H9 (cell line): ENCODE results near the gene ZNF724. TPM values are rescaled to one million over a fixed set of nuclear protein-coding genes. Genes with fewer than 3 reads are reported as not detected.

Experiments
- DNase-seq: peaks from one replicate; pipeline ENCODE4 v3.0.0-alpha.2; 2017
- H2AFZ ChIP-seq: one replicate; pipeline ENCODE4 v1.6.1; 2013; ENCODE audit warnings: mild to moderate bottlenecking, low read length, control low read depth, moderate library complexity
- H2AK5ac ChIP-seq: 2 replicates; pipeline ENCODE4 v1.6.1; 2013; ENCODE audit warnings: low read length, control low read depth, mixed read lengths; ENCODE audit not compliant: insufficient read length
- H2BK120ac ChIP-seq: one replicate; pipeline ENCODE4 v1.6.1; 2013; ENCODE audit warnings: low read depth, mild to moderate bottlenecking, low read length, control low read depth, inconsistent platforms; ENCODE audit not compliant: poor library complexity, severe bottlenecking
- H2BK12ac ChIP-seq: 2 replicates; pipeline ENCODE4 v1.6.1; 2013; ENCODE audit warnings: low read length, control low read depth, mixed read lengths, low read depth; ENCODE audit not compliant: insufficient read length
- H2BK15ac ChIP-seq: 2 replicates; pipeline ENCODE4 v1.6.1; 2013; ENCODE audit warnings: low read depth, low read length, control low read depth
- H2BK20ac ChIP-seq: one replicate; pipeline ENCODE4 v1.6.1; 2013; ENCODE audit warnings: low read depth, mild to moderate bottlenecking, low read length, control low read depth, inconsistent platforms; ENCODE audit not compliant: poor library complexity, severe bottlenecking
- H2BK5ac ChIP-seq: 2 replicates; pipeline ENCODE4 v1.6.1; 2013; ENCODE audit warnings: low read length, control low read depth, mixed read lengths; ENCODE audit not compliant: insufficient read length
- H3K14ac ChIP-seq: 2 replicates; pipeline ENCODE4 v1.6.1; 2013; ENCODE audit warnings: low read length, control low read depth; ENCODE audit not compliant: insufficient read depth
- H3K18ac ChIP-seq: 2 replicates; pipeline ENCODE4 v1.6.1; 2013; ENCODE audit warnings: low read depth, mild to moderate bottlenecking, mixed read lengths, low read length, control low read depth; ENCODE audit not compliant: insufficient read length
- H3K23ac ChIP-seq: 2 replicates; pipeline ENCODE4 v1.6.1; 2013; ENCODE audit warnings: low read length, control low read depth, mixed read lengths, low read depth; ENCODE audit not compliant: insufficient read length
- H3K23me2 ChIP-seq: 2 replicates; pipeline ENCODE4 v1.6.1; 2013; ENCODE audit warnings: low read depth, mild to moderate bottlenecking, mixed read lengths, low read length, control low read depth; ENCODE audit not compliant: insufficient read length, poor library complexity, severe bottlenecking
- H3K27ac ChIP-seq: 2 replicates; pipeline ENCODE4 v1.5.1; 2013; ENCODE audit warnings: low read length, control low read depth, mixed read lengths, low read depth; ENCODE audit not compliant: insufficient read length
- H3K27me3 ChIP-seq: 2 replicates; pipeline ENCODE4 v1.6.1; 2013; ENCODE audit warnings: low read length, control low read depth, inconsistent platforms; ENCODE audit not compliant: insufficient read depth
- H3K4ac ChIP-seq: 2 replicates; pipeline ENCODE4 v1.6.1; 2013; ENCODE audit warnings: low read depth, mild to moderate bottlenecking, control low read depth, inconsistent platforms, low read length, moderate library complexity
- H3K4me1 ChIP-seq: 2 replicates; pipeline ENCODE4 v1.6.1; 2013; ENCODE audit warnings: low read length, control low read depth, inconsistent platforms; ENCODE audit not compliant: insufficient read depth
- H3K4me2 ChIP-seq: 2 replicates; pipeline ENCODE4 v1.6.1; 2013; ENCODE audit warnings: low read length, control low read depth, mixed read lengths; ENCODE audit not compliant: insufficient read length, insufficient read depth
- H3K56ac ChIP-seq: 2 replicates; pipeline ENCODE4 v1.6.1; 2013; ENCODE audit warnings: low read depth, mild to moderate bottlenecking, mixed read lengths, low read length, control low read depth; ENCODE audit not compliant: insufficient read length
- H3K79me1 ChIP-seq: 2 replicates; pipeline ENCODE4 v1.6.1; 2013; ENCODE audit warnings: low read depth, mild to moderate bottlenecking, moderate library complexity, low read length, control low read depth, inconsistent platforms; ENCODE audit not compliant: insufficient read depth, poor library complexity, severe bottlenecking
- H3K79me2 ChIP-seq: 2 replicates; pipeline ENCODE4 v1.6.1; 2013; ENCODE audit warnings: low read length, control low read depth, inconsistent platforms; ENCODE audit not compliant: insufficient read depth
- H3K9ac ChIP-seq: 2 replicates; pipeline ENCODE4 v1.6.1; 2013; ENCODE audit warnings: low read length, control low read depth, mixed read lengths; ENCODE audit not compliant: insufficient read length; ENCODE audit errors: extremely low read depth
- H3K9me3 ChIP-seq: one replicate; pipeline ENCODE4 v1.6.1; 2013; ENCODE audit warnings: low read depth, low read length, inconsistent platforms; ENCODE audit not compliant: control insufficient read depth
- H3T11ph ChIP-seq: one replicate; pipeline ENCODE4 v1.6.1; 2013; ENCODE audit warnings: mild to moderate bottlenecking, low read length, control low read depth, inconsistent platforms
- H4K20me1 ChIP-seq: one replicate; pipeline ENCODE4 v1.6.1; 2013; ENCODE audit not compliant: control insufficient read depth, insufficient read length, insufficient read depth
- H4K5ac ChIP-seq: 2 replicates; pipeline ENCODE4 v1.6.1; 2013; ENCODE audit warnings: low read depth, mild to moderate bottlenecking, mixed read lengths, low read length, control low read depth; ENCODE audit not compliant: insufficient read length
- H4K8ac ChIP-seq: replicated peaks from 2 replicates; pipeline ENCODE4 v1.6.1; 2013; ENCODE audit warnings: low read length, control low read depth, mixed read lengths, low read depth; ENCODE audit not compliant: insufficient read length
- H4K91ac ChIP-seq: 2 replicates; pipeline ENCODE4 v1.6.1; 2013; ENCODE audit warnings: low read depth, mild to moderate bottlenecking, moderate library complexity, mixed read lengths, low read length, control low read depth; ENCODE audit not compliant: insufficient read length
- H3K27ac Mint-ChIP-seq, 3 experiments: 2 replicates in 2 of 3; 3 replicates in 1 of 3; pipeline ENCODE4 v1.8.0; 2020 to 2021; ENCODE audit warnings: mixed read lengths in 3 of 3, mild to moderate bottlenecking in 1 of 3, moderate library complexity in 1 of 3
- H3K27me3 Mint-ChIP-seq: 2 replicates; pipeline ENCODE4 v1.8.0; 2021; ENCODE audit warnings: low read depth, mild to moderate bottlenecking, moderate library complexity, mixed read lengths
- H3K36me3 Mint-ChIP-seq, 3 experiments: 2 replicates in 2 of 3; 3 replicates in 1 of 3; pipeline ENCODE4 v1.8.0; 2020 to 2021; ENCODE audit warnings: low read depth in 3 of 3, mixed read lengths in 3 of 3; ENCODE audit not compliant: insufficient read depth in 1 of 3
- H3K4me1 Mint-ChIP-seq, 2 experiments: 2 replicates each; pipeline ENCODE4 v1.8.0; 2020; ENCODE audit warnings: mixed read lengths in 2 of 2
- H3K4me3 Mint-ChIP-seq, 2 experiments: 2 replicates in 1 of 2; 3 replicates in 1 of 2; pipeline ENCODE4 v1.8.0; 2020 to 2021; ENCODE audit warnings: mild to moderate bottlenecking in 2 of 2, mixed read lengths in 2 of 2, moderate library complexity in 1 of 2
- H3K9me3 Mint-ChIP-seq, 2 experiments: 2 replicates in 1 of 2; 3 replicates in 1 of 2; pipeline ENCODE4 v1.8.0; 2020; ENCODE audit warnings: mild to moderate bottlenecking in 2 of 2, mixed read lengths in 2 of 2, moderate library complexity in 1 of 2
- WGBS: extraction: QIAGEN DNeasy Blood & Tissue Kit; methylation state at CpG from one replicate; pipeline ENCODE4 v1.1.7; 2013; ENCODE audit warnings: missing lambda C conversion rate, low lambda C conversion rate, mixed read lengths; ENCODE audit not compliant: insufficient read length; ENCODE audit errors: extremely low coverage; 5-methylcytosine and 5-hydroxymethylcytosine counted together
- total RNA-seq: library from RNA; stranded (reverse); gene quantifications from 2 replicates; pipeline ENCODE4 v1.2.1, GENCODE V29; 2021
- TF ChIP-seq, protein P1 (sequence below): fragments of 200-600 bp; sonication (generic); conservative IDR thresholded peaks from 3 replicates; pipeline ENCODE4 v1.8.0; 2021; ENCODE audit warnings: antibody characterized with exemption, mild to moderate bottlenecking

ZNF724 gene
- total RNA-seq, 1 experiment from 2014 or later: 56.7 TPM

DNA sequence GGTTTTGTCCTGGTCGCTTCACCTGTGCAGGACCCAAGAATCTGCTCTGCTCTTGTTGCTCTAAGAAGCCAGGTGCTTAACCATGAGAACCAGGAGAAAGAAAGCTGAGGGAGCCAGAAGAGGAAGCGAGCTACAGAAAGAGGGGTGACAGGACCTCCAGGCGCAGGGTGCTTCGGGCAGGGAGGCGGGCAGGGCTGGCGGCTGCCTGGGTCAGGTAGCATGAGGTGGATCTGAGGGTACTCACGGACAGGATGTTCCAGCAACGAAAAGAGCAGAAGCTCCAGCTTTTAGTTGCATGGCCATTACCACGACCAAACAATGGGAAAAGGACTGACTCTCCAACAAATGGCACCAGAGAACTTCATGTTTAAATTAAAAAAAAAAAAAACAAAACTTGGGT lies 59.9 kb downstream of the ZNF724 start:
- H4K20me1 ChIP-seq: no peaks in the 10 kb centered on the region
- H2AK5ac ChIP-seq: no peak overlapping the region
- H3K27ac Mint-ChIP-seq: no peak overlapping the region
- DNase-seq: no peak
- H3K9ac ChIP-seq: no peak overlapping the region
- H3K23me2 ChIP-seq: no peaks in the 10 kb centered on the region
- no peak overlapping the region for H2AFZ ChIP-seq
- TF ChIP-seq, protein P1, sequence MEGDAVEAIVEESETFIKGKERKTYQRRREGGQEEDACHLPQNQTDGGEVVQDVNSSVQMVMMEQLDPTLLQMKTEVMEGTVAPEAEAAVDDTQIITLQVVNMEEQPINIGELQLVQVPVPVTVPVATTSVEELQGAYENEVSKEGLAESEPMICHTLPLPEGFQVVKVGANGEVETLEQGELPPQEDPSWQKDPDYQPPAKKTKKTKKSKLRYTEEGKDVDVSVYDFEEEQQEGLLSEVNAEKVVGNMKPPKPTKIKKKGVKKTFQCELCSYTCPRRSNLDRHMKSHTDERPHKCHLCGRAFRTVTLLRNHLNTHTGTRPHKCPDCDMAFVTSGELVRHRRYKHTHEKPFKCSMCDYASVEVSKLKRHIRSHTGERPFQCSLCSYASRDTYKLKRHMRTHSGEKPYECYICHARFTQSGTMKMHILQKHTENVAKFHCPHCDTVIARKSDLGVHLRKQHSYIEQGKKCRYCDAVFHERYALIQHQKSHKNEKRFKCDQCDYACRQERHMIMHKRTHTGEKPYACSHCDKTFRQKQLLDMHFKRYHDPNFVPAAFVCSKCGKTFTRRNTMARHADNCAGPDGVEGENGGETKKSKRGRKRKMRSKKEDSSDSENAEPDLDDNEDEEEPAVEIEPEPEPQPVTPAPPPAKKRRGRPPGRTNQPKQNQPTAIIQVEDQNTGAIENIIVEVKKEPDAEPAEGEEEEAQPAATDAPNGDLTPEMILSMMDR: no peak
- H3K9me3 Mint-ChIP-seq: peaks cover 28 to 71% of the 10 kb centered on the region in 2 experiments
- no peak overlapping the region for H2BK20ac ChIP-seq
- no peak overlapping the region for H3K14ac ChIP-seq
- H2BK15ac ChIP-seq: no peak overlapping the region
- no peaks in the 10 kb centered on the region for H3K4me1 ChIP-seq
- H3K18ac ChIP-seq: no peak overlapping the region
- H3K23ac ChIP-seq: no peak overlapping the region
- no peak overlapping the region for H3K4me3 Mint-ChIP-seq
- no peaks in the 10 kb centered on the region for H3K9me3 ChIP-seq
- no peak overlapping the region for H2BK5ac ChIP-seq
- H4K5ac ChIP-seq: no peak overlapping the region
- H2BK120ac ChIP-seq: no peak overlapping the region
- H3K4ac ChIP-seq: no peak overlapping the region
- no peak overlapping the region for H4K8ac ChIP-seq
- no peak overlapping the region for H3K27ac ChIP-seq
- H3K4me1 Mint-ChIP-seq: no peaks in the 10 kb centered on the region
- H3K79me1 ChIP-seq: no peaks in the 10 kb centered on the region
- no peaks in the 10 kb centered on the region for H3K79me2 ChIP-seq
- no peaks in the 10 kb centered on the region for H3K27me3 ChIP-seq
- no peak overlapping the region for H3K4me2 ChIP-seq
- no peak overlapping the region for H3T11ph ChIP-seq
- no peak overlapping the region for H3K56ac ChIP-seq
- peaks cover 0 to 3% (median 0%) of the 10 kb centered on the region in 3 experiments; a peak in 3 of 7 replicates for H3K36me3 Mint-ChIP-seq
- H3K27me3 Mint-ChIP-seq: no peaks in the 10 kb centered on the region; the same call in 1 of the 2 replicates
- WGBS: no CpG with 5 or more reads among the region's 9 CpGs
- no peak overlapping the region for H4K91ac ChIP-seq
- no peak overlapping the region for H2BK12ac ChIP-seq
